ENCODE data around the gene SLC16A7. TPM values are rescaled to one million over a fixed set of nuclear protein-coding genes. Genes with fewer than 3 reads are reported as not detected.

The SLC16A7 gene
- total RNA-seq, 4 donors from 2014 or later = 39.1 to 163 (median 88.9) TPM

DNA sequence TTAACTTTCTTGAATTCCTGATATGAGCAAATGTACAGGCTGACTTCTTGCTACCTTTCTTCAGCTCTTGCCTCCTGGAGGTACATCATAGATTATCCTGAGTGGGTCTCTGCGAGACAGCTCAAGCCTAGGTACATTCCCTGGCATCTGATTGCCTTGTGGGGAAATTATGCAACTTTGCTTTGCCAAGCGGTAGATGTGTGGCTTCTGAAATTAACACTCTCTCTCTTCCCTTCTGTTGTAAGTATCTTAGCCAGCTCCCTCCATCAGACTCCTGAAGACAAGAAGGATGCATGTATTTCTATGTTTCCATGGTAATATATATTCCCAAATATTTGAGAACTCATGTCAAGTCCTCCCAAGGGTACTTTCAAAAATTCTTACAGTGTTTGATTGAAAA lies 16.2 kb upstream of the SLC16A7 start:
- TF ChIP-seq, protein P1, sequence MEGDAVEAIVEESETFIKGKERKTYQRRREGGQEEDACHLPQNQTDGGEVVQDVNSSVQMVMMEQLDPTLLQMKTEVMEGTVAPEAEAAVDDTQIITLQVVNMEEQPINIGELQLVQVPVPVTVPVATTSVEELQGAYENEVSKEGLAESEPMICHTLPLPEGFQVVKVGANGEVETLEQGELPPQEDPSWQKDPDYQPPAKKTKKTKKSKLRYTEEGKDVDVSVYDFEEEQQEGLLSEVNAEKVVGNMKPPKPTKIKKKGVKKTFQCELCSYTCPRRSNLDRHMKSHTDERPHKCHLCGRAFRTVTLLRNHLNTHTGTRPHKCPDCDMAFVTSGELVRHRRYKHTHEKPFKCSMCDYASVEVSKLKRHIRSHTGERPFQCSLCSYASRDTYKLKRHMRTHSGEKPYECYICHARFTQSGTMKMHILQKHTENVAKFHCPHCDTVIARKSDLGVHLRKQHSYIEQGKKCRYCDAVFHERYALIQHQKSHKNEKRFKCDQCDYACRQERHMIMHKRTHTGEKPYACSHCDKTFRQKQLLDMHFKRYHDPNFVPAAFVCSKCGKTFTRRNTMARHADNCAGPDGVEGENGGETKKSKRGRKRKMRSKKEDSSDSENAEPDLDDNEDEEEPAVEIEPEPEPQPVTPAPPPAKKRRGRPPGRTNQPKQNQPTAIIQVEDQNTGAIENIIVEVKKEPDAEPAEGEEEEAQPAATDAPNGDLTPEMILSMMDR (IDR thresholded peaks at IDR 0.05; ENCODE audit: low read depth) = no peak

DNA sequence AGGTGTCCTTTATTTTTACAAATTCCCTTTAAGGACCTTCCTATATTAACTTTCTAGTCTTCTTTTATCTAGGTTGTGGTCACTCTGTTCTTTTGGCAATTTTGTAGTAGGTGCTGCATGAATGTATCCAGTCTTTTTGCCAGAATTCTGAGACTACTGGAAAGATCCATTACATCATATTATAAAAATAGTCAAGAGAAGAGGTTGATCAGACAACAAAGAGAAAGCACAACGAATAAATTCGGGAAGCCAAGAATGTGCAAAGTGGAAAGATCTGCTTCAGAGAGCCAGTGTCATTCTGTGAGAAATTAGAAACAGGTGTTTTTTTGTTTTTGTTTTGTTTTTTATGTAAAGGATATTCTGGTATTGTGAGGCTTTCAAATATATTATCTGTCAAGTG lies 15.8 kb upstream of the SLC16A7 start:
- TF ChIP-seq, protein P1 (IDR thresholded peaks at IDR 0.05; ENCODE audit: low read depth) = no peak

DNA sequence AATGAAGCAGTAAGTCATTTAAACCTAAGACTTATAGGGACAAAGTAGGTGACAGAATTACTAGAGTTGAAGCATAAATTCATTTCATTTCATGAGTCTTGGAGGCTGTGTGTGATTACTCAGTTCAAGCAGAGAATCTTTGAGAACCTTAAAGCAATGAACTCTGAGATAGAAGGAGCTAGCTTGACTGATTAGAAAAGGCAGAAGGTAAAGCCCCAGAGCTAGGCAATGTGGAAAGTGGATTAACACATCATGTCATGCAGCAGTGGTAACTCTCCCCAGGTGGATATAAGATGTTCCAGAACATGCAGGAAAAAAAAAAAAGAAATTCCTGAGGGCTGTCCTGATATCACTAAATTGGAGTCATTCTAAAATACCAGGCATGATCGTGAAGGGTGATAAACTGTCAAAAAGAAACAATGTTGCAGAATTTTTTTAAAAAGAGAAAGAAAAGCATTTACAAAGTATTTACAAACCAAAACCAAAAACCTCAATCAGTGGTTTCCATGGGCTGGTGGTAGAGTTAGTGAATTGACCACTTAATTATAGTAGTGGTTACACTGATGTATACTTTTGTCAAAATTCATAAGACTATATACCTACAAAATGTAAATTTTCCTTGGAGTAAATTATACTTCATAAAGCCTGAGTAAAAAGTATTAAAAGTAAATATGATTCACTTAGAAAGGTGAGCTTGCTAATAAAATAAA lies 12.7 kb upstream of the SLC16A7 start:
- TF ChIP-seq, protein P1 (IDR thresholded peaks at IDR 0.05; ENCODE audit: low read depth) = no peak

DNA sequence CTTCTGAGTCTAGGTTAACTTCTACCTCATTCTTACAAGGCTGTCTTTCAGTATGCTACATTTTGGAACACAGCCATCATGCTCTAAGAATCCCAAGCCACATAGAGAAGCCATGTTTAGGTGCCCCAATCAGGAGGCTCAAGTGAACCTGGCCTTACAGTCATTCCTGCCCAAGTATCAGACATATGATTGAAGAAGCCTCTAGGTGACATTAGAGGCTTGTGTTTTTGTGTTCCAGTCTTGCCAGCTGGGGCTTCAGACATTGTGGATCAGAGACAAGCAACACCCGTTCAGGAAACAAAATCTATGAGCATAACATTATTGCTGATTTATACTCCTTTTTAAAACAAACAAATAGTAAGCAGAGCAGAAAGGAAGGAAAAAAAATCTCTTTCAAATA lies 8.1 kb upstream of the SLC16A7 start:
- TF ChIP-seq, protein P1 (IDR thresholded peaks at IDR 0.05; ENCODE audit: low read depth) = no peak

DNA sequence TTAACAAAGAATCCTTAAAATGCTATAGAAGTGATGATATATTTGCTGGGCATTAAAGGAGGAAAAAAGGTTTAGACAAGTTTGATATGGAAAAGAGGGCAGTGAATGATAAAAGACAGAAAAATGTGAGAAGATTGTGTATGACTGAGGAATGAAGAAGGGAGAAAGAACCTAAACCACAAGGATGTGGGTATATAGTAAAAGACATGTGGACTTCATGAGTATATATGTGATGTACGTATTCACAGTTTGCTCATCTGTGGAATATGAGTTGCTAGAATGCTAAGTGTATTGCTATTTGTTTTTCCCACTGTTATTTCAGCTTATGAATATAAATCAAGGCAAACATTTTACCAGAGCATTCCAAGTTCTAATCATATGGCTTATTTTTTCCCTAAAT lies 2.1 kb upstream of the SLC16A7 start:
- TF ChIP-seq, protein P1 (IDR thresholded peaks at IDR 0.05; ENCODE audit: low read depth) = no peak

DNA sequence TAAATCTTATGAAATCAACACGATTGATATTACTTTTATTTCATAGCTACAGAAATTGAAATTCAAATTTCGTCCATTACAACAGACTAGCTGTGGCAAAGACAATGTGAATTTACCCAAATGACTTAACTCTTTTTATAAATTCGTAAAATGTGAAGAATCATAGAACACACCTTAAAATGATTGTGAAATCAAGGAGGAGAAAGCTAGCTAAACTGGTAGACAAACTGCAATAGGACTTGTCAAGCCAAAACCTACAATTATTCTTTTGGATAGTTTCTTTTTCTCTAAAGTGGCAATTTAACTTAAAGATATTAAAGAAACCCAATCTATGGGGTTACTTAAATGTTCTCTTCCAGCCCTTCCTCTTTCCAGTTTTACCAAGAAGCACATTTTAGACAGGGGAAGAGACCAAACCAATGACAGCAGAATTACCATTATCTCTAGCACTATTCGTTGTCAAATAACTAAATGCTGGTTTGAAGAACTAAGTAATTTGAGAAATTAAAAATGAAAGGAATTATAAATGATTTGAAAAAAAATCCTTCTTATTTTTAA lies 807 bp upstream of the SLC16A7 start:
- TF ChIP-seq, protein P1 (IDR thresholded peaks at IDR 0.05; ENCODE audit: low read depth) = no peak

DNA sequence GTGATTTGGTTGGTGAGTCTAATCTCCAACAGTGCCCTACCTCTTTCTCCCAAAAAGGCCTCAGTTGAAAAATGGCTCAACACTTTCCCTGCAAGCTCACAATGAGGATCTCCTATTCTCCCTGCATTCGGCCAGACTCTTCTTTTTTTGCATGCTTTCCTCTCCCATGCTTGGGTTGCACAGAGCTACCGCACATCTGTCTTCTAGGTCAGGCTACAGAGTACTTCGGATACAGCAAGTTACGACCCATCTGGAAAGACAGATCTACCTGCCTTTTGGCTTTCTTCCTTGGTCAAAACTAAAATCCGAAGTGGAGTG lies 305 bp upstream of the SLC16A7 start:
- TF ChIP-seq, protein P1 (IDR thresholded peaks at IDR 0.05; ENCODE audit: low read depth) = no peak

Measured in subcutaneous adipose tissue (tissue), 4 donors.